Caco-2 (cell line): ENCODE results near the gene AAGAB. TPM values are rescaled to one million over a fixed set of nuclear protein-coding genes. Genes with fewer than 3 reads are reported as not detected.

Experiments used
- BruUV-seq: library from RNA; stranded (reverse); fragments of 400-500 nt; replicated peaks from 2 replicates; lab custom pipeline; 2021; lab: Mats Ljungman, UMichigan
- CTCF ChIA-PET: fragments of 300-600 bp; sonication (Branson Sonifier 250); formaldehyde crosslinking; loops from one replicate; lab custom pipeline; 2022; ENCODE audit warnings: antibody characterized with exemption; lab: Charles Lee
- POLR2A ChIA-PET: fragments of 300-600 bp; sonication (Branson Sonifier 250); formaldehyde crosslinking; loops from one replicate; lab custom pipeline; 2022; ENCODE audit warnings: antibody characterized with exemption; lab: Charles Lee
- DNase-seq, 2 experiments: peaks; one replicate each; pipeline versions ENCODE4 v3.0.0 to v3.0.0-alpha.2; 2020 to 2022
- H3K27me3 ChIP-seq: replicated peaks from 2 replicates; pipeline ENCODE4 v1.6.0; 2011; ENCODE audit warnings: low read length; ENCODE audit not compliant: control insufficient read depth, insufficient read depth
- H3K36me3 ChIP-seq: 2 replicates; pipeline ENCODE4 v1.5.1; 2011; ENCODE audit warnings: low read length; ENCODE audit not compliant: control insufficient read depth, insufficient read depth
- H3K4me1 ChIP-seq: fragments of 250-450 bp; sonication (Bioruptor Pico); 2 replicates; pipeline ENCODE4 v1.5.1; 2020; ENCODE audit warnings: mild to moderate bottlenecking
- H3K4me3 ChIP-seq: 2 replicates; pipeline ENCODE4 v1.5.1; 2011; ENCODE audit warnings: low read depth, mild to moderate bottlenecking, control low read depth, low read length
- H3K9me3 ChIP-seq: fragments of 250-450 bp; sonication (Bioruptor Pico); 2 replicates; pipeline ENCODE4 v1.5.1; 2020; ENCODE audit warnings: mild to moderate bottlenecking, moderate library complexity
- H3K27ac Mint-ChIP-seq: one replicate; pipeline ENCODE4 v1.8.0; 2022; ENCODE audit warnings: mixed read lengths; ENCODE audit not compliant: unreplicated experiment
- H3K27me3 Mint-ChIP-seq: one replicate; pipeline ENCODE4 v1.8.0; 2022; ENCODE audit warnings: mixed read lengths; ENCODE audit not compliant: insufficient read depth, unreplicated experiment
- H3K36me3 Mint-ChIP-seq: one replicate; pipeline ENCODE4 v1.8.0; 2022; ENCODE audit warnings: mild to moderate bottlenecking, mixed read lengths; ENCODE audit not compliant: insufficient read depth, unreplicated experiment
- H3K4me1 Mint-ChIP-seq: one replicate; pipeline ENCODE4 v1.8.0; 2022; ENCODE audit warnings: low read depth, mixed read lengths; ENCODE audit not compliant: unreplicated experiment
- H3K4me3 Mint-ChIP-seq: one replicate; pipeline ENCODE4 v1.8.0; 2022; ENCODE audit warnings: mild to moderate bottlenecking, moderate library complexity, mixed read lengths; ENCODE audit not compliant: unreplicated experiment
- H3K9me3 Mint-ChIP-seq: one replicate; pipeline ENCODE4 v1.8.0; 2022; ENCODE audit warnings: mixed read lengths; ENCODE audit not compliant: unreplicated experiment
- intact Hi-C: fragments of 100-400 bp; cut with micrococcal nuclease; formaldehyde crosslinking; loops from one replicate; pipeline ENCODE4 v1.10.0; 2022; ENCODE audit not compliant: unreplicated experiment
- total RNA-seq: library from RNA; stranded (reverse); gene quantifications from 2 replicates; pipeline ENCODE4 v1.2.3, GENCODE V29; 2022
- TF ChIP-seq, protein P1 (sequence below), 2 experiments: fragments of 200-600 bp in 1 of 2; IDR thresholded peaks; 1 replicate in 1 of 2; 2 replicates in 1 of 2; pipeline versions ENCODE4 v1.5.1 to v1.8.0; 2011 to 2022; ENCODE audit warnings: antibody characterized with exemption in 1 of 2, control low read depth in 1 of 2, inconsistent platforms in 1 of 2, low read depth in 1 of 2, low read length in 1 of 2, mild to moderate bottlenecking in 1 of 2, moderate library complexity in 1 of 2; ENCODE audit not compliant: insufficient read depth in 1 of 2, severe bottlenecking in 1 of 2, unreplicated experiment in 1 of 2

Gene AAGAB
- total RNA-seq, 1 experiment from 2014 or later: 64.6 TPM

DNA sequence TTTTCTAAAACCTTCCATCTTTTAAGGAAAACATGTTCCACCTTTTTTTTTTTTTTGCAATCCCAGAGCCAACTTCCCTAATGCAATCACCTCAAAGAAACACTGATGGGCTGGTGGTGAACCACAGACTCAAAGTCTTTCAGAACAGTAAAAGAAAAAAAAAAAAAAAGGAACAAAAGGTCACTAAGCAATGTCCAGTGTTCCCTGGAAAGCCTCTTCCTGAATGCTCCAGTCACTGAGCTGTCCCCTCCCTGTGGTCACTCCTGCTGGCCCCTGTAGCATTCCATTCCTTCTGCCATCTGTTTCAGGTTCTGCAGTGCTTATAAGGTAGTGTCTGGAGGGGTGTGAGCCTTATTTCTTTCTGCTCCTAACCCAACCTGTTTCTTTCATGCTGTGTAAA, 53.3 kb downstream of the AAGAB start:
- intact Hi-C loops: loop anchor here (5.0 kb wide), 2 partner anchors 134 to 254 kb away; partner anchors contain the start of gene SMAD3
- Mint-ChIP-seq H3K27me3 (no peaks in the 10 kb centered on the region), H3K36me3 (peaks cover 66% of the 10 kb centered on the region), H3K4me1 (no peaks in the 10 kb centered on the region), H3K4me3 (no peak overlapping the region), H3K27ac (no peak overlapping the region), H3K9me3 (no peaks in the 10 kb centered on the region)
- peaks cover 16% of the 10 kb centered on the region for H3K4me1 ChIP-seq
- H3K27me3 ChIP-seq: no peaks in the 10 kb centered on the region
- H3K36me3 ChIP-seq: no peaks in the 10 kb centered on the region
- TF ChIP-seq, protein P1, sequence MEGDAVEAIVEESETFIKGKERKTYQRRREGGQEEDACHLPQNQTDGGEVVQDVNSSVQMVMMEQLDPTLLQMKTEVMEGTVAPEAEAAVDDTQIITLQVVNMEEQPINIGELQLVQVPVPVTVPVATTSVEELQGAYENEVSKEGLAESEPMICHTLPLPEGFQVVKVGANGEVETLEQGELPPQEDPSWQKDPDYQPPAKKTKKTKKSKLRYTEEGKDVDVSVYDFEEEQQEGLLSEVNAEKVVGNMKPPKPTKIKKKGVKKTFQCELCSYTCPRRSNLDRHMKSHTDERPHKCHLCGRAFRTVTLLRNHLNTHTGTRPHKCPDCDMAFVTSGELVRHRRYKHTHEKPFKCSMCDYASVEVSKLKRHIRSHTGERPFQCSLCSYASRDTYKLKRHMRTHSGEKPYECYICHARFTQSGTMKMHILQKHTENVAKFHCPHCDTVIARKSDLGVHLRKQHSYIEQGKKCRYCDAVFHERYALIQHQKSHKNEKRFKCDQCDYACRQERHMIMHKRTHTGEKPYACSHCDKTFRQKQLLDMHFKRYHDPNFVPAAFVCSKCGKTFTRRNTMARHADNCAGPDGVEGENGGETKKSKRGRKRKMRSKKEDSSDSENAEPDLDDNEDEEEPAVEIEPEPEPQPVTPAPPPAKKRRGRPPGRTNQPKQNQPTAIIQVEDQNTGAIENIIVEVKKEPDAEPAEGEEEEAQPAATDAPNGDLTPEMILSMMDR (IDR thresholded peaks at IDR 0.05; ENCODE audit: insufficient read depth in 1 of 2, low read depth in 1 of 2, low read length in 1 of 2, severe bottlenecking in 1 of 2, unreplicated experiment in 1 of 2): no peak
- POLR2A ChIA-PET: interaction anchor here (0.6 kb wide), 1 partner anchor 50 kb away, joined by 5 read pairs; no protein-coding TSS in a partner anchor
- no peak for DNase-seq
- CTCF ChIA-PET: interaction anchor here (0.6 kb wide), 1 partner anchor 103 kb away, joined by 3 read pairs; no protein-coding TSS in a partner anchor
- no peak overlapping the region for H3K4me3 ChIP-seq
- no TSS peak for BruUV-seq
- no peaks in the 10 kb centered on the region for H3K9me3 ChIP-seq

DNA sequence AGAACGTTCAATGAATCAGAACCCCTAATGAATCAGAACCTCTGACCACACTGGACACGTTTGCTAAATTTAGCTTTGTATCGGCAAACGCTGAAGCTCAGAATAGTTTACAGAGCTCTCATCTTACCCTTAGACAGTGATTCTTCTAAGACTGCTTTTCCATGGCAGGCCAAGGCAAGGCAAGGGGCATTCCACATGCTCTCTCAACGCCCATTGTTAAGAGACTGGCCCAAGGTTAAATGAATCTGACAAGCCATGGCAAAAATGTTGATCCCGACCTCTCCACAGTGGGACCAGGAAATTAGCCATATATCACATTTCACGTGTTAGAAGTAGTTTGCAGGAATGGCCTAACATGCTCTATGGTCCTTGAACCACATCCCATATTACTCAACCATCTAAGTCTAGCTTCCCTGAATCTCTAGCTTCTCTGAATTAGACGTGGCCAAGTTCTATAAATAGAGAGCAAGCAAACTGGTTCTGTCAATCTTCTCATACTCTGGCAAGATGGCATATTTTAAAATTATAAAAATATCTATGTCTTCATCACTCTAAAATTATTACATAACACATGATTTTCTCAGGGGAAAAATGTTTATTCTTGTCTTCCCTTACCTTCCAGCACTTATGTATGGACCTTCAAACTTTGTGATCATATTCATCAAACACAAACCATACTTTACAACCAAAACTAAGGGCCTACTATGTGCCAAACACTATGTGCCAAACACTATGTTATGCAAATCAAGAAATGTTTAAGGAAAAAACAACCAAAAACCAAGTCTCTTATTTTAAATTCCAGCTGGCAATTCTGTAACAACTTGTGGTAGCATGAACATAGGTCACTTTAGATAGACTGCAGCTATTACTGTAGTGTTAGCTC, 54.3 kb downstream of the AAGAB start:
- Histone ChIP-seq H3K4me1 (peaks cover 16% of the 10 kb centered on the region), H3K9me3 (no peaks in the 10 kb centered on the region), H3K4me3 (no peak overlapping the region), H3K36me3 (no peaks in the 10 kb centered on the region), H3K27me3 (no peaks in the 10 kb centered on the region)
- no peaks in the 10 kb centered on the region for H3K9me3 Mint-ChIP-seq
- ChIA-PET POLR2A (no interaction called here), CTCF (no interaction called here)
- no peak for DNase-seq
- H3K36me3 Mint-ChIP-seq: peaks cover 68% of the 10 kb centered on the region
- TF ChIP-seq, protein P1 (IDR thresholded peaks at IDR 0.05; ENCODE audit: insufficient read depth in 1 of 2, low read depth in 1 of 2, low read length in 1 of 2, severe bottlenecking in 1 of 2, unreplicated experiment in 1 of 2): no peak
- no TSS peak for BruUV-seq
- no peaks in the 10 kb centered on the region for H3K27me3 Mint-ChIP-seq
- H3K4me1 Mint-ChIP-seq: no peaks in the 10 kb centered on the region
- intact Hi-C loops: loop anchor here (5.0 kb wide), 2 partner anchors 133 to 253 kb away; partner anchors contain the start of gene SMAD3
- H3K4me3 Mint-ChIP-seq: no peak overlapping the region
- H3K27ac Mint-ChIP-seq: no peak overlapping the region

DNA sequence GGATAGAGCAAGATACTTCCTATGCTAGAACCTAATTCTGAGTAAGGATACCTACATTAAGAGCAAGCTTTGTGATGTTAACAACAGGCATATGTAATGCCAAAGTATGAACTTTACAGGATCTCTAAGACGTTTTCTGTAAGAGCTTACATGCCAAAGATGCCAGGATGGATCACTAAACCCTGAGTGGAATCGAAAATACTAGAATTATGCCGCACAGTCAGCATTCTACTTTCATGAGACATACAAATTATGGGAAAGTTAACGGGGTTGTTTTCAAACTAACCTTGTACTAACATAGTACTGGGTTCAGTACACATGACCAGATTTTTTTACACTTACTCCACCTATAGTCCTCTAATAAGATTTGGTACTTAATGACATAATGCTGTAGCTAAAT, 55.1 kb downstream of the AAGAB start:
- CTCF ChIA-PET: no interaction called here
- intact Hi-C loops: no loop called here

More for the DNA sequence above, 55.1 kb downstream of the AAGAB start:
- TF ChIP-seq, protein P1 (IDR thresholded peaks at IDR 0.05; ENCODE audit: insufficient read depth in 1 of 2, low read depth in 1 of 2, low read length in 1 of 2, severe bottlenecking in 1 of 2, unreplicated experiment in 1 of 2): no peak
- peaks cover 16% of the 10 kb centered on the region for H3K4me1 ChIP-seq
- no peaks in the 10 kb centered on the region for H3K9me3 Mint-ChIP-seq
- no peaks in the 10 kb centered on the region for H3K9me3 ChIP-seq
- no peaks in the 10 kb centered on the region for H3K36me3 ChIP-seq
- no peaks in the 10 kb centered on the region for H3K4me1 Mint-ChIP-seq
- POLR2A ChIA-PET: no interaction called here
- H3K4me3 ChIP-seq: no peak overlapping the region
- peaks cover 62% of the 10 kb centered on the region for H3K36me3 Mint-ChIP-seq
- no peaks in the 10 kb centered on the region for H3K27me3 Mint-ChIP-seq
- H3K27ac Mint-ChIP-seq: no peak overlapping the region
- no peak for DNase-seq
- no peak overlapping the region for H3K4me3 Mint-ChIP-seq
- no peaks in the 10 kb centered on the region for H3K27me3 ChIP-seq
- BruUV-seq: no TSS peak
